HepG2 (cell line): ENCODE measurements around the gene DDX23. TPM values are rescaled to one million over a fixed set of nuclear protein-coding genes. Genes with fewer than 3 reads are reported as not detected.

Experiments
- ARNT ChIP-seq: fragments of 450-650 bp; IDR thresholded peaks from 2 replicates; pipeline ENCODE4 v1.6.1; 2017
- ASH2L ChIP-seq: fragments of 300-600, 200-600 bp; sonication (generic); IDR thresholded peaks from 2 replicates; pipeline ENCODE4 v1.7.0; 2017; ENCODE audit warnings: low read depth, mild to moderate bottlenecking, moderate library complexity, mixed read lengths, low read length; ENCODE audit not compliant: insufficient read length
- HHEX ChIP-seq: IDR thresholded peaks from 2 replicates; pipeline ENCODE4 v1.6.1; 2016; ENCODE audit warnings: control low read depth
- ISL2 ChIP-seq: sonication (generic); formaldehyde crosslinking; IDR thresholded peaks from 2 replicates; pipeline ENCODE4 v1.5.0; 2020; ENCODE audit warnings: missing genetic modification reagents
- ISX ChIP-seq: sonication (generic); formaldehyde crosslinking; conservative IDR thresholded peaks from 2 replicates; pipeline ENCODE4 v1.5.0; 2020; ENCODE audit warnings: missing genetic modification reagents
- KDM1A ChIP-seq: IDR thresholded peaks from 2 replicates; pipeline ENCODE4 v1.6.1; 2016; ENCODE audit warnings: missing compliant biosample characterization
- KDM2A ChIP-seq: sonication (generic); formaldehyde crosslinking; IDR thresholded peaks from 2 replicates; pipeline ENCODE4 v1.4.0; 2020; ENCODE audit warnings: low read depth, missing genetic modification reagents, borderline replicate concordance
- NCOA1 ChIP-seq: sonication (generic); formaldehyde crosslinking; IDR thresholded peaks from 2 replicates; pipeline ENCODE4 v1.9.0; 2021; ENCODE audit warnings: missing genetic modification reagents
- NR2C2 ChIP-seq: sonication (generic); formaldehyde crosslinking; IDR thresholded peaks from 2 replicates; pipeline ENCODE4 v1.4.0; 2020; ENCODE audit warnings: missing genetic modification reagents, mild to moderate bottlenecking, moderate library complexity, borderline replicate concordance
- PBX2 ChIP-seq: IDR thresholded peaks from 2 replicates; pipeline ENCODE4 v1.6.1; 2016; ENCODE audit warnings: control low read depth
- POLR2A ChIP-seq, 2 experiments: IDR thresholded peaks; 2 replicates each; pipeline ENCODE4 v1.6.1; 2011; ENCODE audit warnings: low read depth in 2 of 2, low read length in 2 of 2, mild to moderate bottlenecking in 1 of 2, moderate library complexity in 1 of 2; ENCODE audit not compliant: insufficient read depth in 1 of 2
- POLR2G ChIP-seq: fragments of 200-400 bp; formaldehyde crosslinking; IDR thresholded peaks from 2 replicates; pipeline ENCODE4 v1.6.1; 2018; ENCODE audit warnings: mild to moderate bottlenecking, low read depth, low read length, moderate library complexity
- REL ChIP-seq: sonication (generic); formaldehyde crosslinking; conservative IDR thresholded peaks from 2 replicates; pipeline ENCODE4 v1.8.0; 2022; ENCODE audit warnings: mild to moderate bottlenecking, missing genetic modification reagents, moderate library complexity
- SMYD3 ChIP-seq: sonication (generic); formaldehyde crosslinking; IDR thresholded peaks from 2 replicates; pipeline ENCODE4 v1.8.1; 2023; ENCODE audit warnings: mild to moderate bottlenecking, missing genetic modification reagents
- SOX6 ChIP-seq, 2 experiments: fragments of 450-650 bp in 1 of 2; sonication (generic) in 1 of 2; formaldehyde crosslinking in 1 of 2; IDR thresholded peaks; 2 replicates each; pipeline versions ENCODE4 v1.4.0 to v1.6.1; 2017 to 2020; ENCODE audit warnings: antibody characterized with exemption in 1 of 2, mild to moderate bottlenecking in 1 of 2, missing genetic modification reagents in 1 of 2
- TAF1 ChIP-seq: sonication (generic); formaldehyde crosslinking; IDR thresholded peaks from 2 replicates; pipeline ENCODE4 v1.4.0; 2020; ENCODE audit warnings: missing genetic modification reagents
- THAP9 ChIP-seq: sonication (generic); formaldehyde crosslinking; IDR thresholded peaks from 2 replicates; pipeline ENCODE4; 2020; ENCODE audit warnings: missing genetic modification reagents, mild to moderate bottlenecking, borderline replicate concordance
- ZNF225 ChIP-seq: sonication (generic); formaldehyde crosslinking; IDR thresholded peaks from 2 replicates; pipeline ENCODE4 v1.4.0; 2020; ENCODE audit warnings: mild to moderate bottlenecking, missing genetic modification reagents
- ZNF343 ChIP-seq: sonication (generic); formaldehyde crosslinking; IDR thresholded peaks from 2 replicates; pipeline ENCODE4 v1.4.0; 2020; ENCODE audit warnings: mild to moderate bottlenecking, missing genetic modification reagents
- ZNF562 ChIP-seq: sonication (generic); formaldehyde crosslinking; IDR thresholded peaks from 2 replicates; pipeline ENCODE4 v1.8.0; 2022; ENCODE audit warnings: missing genetic modification reagents, borderline replicate concordance
- polyA plus RNA-seq, 8 experiments: library from polyadenylated mRNA; depleted of rRNA in 3 of 8; stranded (reverse) in 7 of 8; unstranded in 1 of 8; fragments of >200 nt; fragmentation: Illumina TruSeq in 4 of 8; extraction: Trizol in 4 of 8; gene quantifications; 2 replicates each; pipeline versions ENCODE4 v1.2.1 to v1.2.3, GENCODE V29; 2011 to 2016; ENCODE audit warnings: low read depth in 4 of 8, missing spikeins in 1 of 8, mixed read lengths in 1 of 8; ENCODE audit not compliant: insufficient read depth in 1 of 8
- total RNA-seq, 5 experiments: library from RNA; depleted of rRNA; stranded (reverse); fragments of >200 nt; fragmentation: Illumina TruSeq; extraction: Trizol; gene quantifications; 2 replicates each; pipeline ENCODE4 v1.2.3, GENCODE V29; 2016; ENCODE audit warnings: low read depth in 1 of 5
- TF ChIP-seq, protein P1 (sequence below): sonication (generic); formaldehyde crosslinking; IDR thresholded peaks from 2 replicates; pipeline ENCODE4 v1.4.0; 2020; ENCODE audit warnings: mild to moderate bottlenecking, missing genetic modification reagents
- TF ChIP-seq, protein P2 (sequence below): sonication (generic); formaldehyde crosslinking; IDR thresholded peaks from 2 replicates; pipeline ENCODE4 v1.8.0; 2022; ENCODE audit warnings: missing genetic modification reagents, mild to moderate bottlenecking, moderate library complexity, borderline replicate concordance

Gene DDX23
- total and polyA plus RNA-seq, 2 of the 13 experiments (the other 11 are each of a cell fraction or from before 2014, with no cell fraction given), result 35.7 to 90.0 TPM

DNA sequence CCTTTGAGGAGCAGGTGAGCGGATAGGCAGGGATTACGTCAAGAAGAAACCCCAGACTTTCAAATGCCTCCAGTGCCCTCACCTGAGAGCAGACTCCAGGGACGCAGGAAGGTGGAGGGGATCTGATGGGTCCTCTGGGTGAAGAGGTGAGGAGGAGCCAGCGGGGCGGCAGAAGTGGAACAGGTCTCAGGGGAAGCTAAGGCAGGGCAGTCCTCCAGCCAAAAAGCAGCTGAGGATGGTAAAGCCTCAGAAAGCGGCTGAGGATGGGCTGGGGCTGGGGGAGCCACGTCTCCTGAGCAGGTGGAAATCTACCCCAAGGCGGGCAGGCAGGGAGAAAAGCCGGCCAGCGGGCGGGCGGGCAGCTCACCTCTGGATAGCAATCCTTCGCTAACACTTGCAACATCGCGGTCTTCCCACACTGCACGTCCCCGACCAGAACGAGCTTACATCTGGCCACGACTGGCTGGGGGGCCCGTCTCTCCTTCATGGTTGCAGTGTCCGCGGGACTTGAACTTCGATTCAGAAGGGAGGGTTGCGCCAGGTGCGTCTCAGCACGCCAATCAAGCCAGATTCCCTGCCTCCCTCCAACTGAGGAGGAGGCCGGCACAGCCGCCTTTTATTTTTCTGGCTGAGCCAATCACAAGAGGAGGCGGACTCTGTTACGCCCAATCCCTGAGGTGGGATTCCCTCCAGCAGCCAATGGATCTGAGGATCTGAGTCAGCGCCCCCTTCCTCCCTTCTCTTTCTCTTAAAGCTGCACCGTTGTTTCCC lies 13.5 kb upstream of the DDX23 start, which contains the start of gene RND1 (continued):
- TF ChIP-seq, protein P1, sequence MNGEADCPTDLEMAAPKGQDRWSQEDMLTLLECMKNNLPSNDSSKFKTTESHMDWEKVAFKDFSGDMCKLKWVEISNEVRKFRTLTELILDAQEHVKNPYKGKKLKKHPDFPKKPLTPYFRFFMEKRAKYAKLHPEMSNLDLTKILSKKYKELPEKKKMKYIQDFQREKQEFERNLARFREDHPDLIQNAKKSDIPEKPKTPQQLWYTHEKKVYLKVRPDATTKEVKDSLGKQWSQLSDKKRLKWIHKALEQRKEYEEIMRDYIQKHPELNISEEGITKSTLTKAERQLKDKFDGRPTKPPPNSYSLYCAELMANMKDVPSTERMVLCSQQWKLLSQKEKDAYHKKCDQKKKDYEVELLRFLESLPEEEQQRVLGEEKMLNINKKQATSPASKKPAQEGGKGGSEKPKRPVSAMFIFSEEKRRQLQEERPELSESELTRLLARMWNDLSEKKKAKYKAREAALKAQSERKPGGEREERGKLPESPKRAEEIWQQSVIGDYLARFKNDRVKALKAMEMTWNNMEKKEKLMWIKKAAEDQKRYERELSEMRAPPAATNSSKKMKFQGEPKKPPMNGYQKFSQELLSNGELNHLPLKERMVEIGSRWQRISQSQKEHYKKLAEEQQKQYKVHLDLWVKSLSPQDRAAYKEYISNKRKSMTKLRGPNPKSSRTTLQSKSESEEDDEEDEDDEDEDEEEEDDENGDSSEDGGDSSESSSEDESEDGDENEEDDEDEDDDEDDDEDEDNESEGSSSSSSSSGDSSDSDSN (CRISPR knock-in tag), result peak; percentile 53; the same call in 1 of the 2 replicates
- TF ChIP-seq ZNF343 (CRISPR knock-in tag), result 0 out of 2 replicates have a peak, but pooled peaks have one; percentile 69
- peak; percentile 58; the same call in 1 of the 2 replicates for TF ChIP-seq SMYD3
- TF ChIP-seq REL, result no peak
- TF ChIP-seq ISL2 (CRISPR knock-in tag), result peak; percentile 48; the same call in 1 of the 2 replicates
- TF ChIP-seq POLR2G, result peak; percentile 99
- TF ChIP-seq ZNF225 (CRISPR knock-in tag), result 0 out of 2 replicates have a peak, but pooled peaks have one; percentile 61
- peak; percentile 93 for TF ChIP-seq TAF1 (CRISPR knock-in tag)
- no peak for TF ChIP-seq ARNT
- no peak for TF ChIP-seq NCOA1 (CRISPR knock-in tag)
- TF ChIP-seq THAP9, result peak; percentile 36; the same call in 1 of the 2 replicates
- peak; percentile 30; the same call in 1 of the 2 replicates for TF ChIP-seq NR2C2 (CRISPR knock-in tag)
- peak; percentile 99 for TF ChIP-seq POLR2A (IDR thresholded peaks at IDR 0.05; ENCODE audit: insufficient read depth in 1 of 2, low read depth in 2 of 2, low read length in 2 of 2)
- peak; percentile 39 for TF ChIP-seq ASH2L
- TF ChIP-seq KDM2A (CRISPR knock-in tag), result no peak; the same call in 1 of the 2 replicates
- TF ChIP-seq, protein P2, sequence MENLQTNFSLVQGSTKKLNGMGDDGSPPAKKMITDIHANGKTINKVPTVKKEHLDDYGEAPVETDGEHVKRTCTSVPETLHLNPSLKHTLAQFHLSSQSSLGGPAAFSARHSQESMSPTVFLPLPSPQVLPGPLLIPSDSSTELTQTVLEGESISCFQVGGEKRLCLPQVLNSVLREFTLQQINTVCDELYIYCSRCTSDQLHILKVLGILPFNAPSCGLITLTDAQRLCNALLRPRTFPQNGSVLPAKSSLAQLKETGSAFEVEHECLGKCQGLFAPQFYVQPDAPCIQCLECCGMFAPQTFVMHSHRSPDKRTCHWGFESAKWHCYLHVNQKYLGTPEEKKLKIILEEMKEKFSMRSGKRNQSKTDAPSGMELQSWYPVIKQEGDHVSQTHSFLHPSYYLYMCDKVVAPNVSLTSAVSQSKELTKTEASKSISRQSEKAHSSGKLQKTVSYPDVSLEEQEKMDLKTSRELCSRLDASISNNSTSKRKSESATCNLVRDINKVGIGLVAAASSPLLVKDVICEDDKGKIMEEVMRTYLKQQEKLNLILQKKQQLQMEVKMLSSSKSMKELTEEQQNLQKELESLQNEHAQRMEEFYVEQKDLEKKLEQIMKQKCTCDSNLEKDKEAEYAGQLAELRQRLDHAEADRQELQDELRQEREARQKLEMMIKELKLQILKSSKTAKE (CRISPR knock-in tag), result no peak
- TF ChIP-seq PBX2 (CRISPR knock-in tag), result peak; percentile 72
- no peak for TF ChIP-seq KDM1A (CRISPR knock-in tag)
- TF ChIP-seq ISX (CRISPR knock-in tag), result no peak
- TF ChIP-seq SOX6 (IDR thresholded peaks at IDR 0.05), result no peak
- TF ChIP-seq SOX6 (CRISPR knock-in tag; IDR thresholded peaks at IDR 0.05), result peak; percentile 63
- no peak for TF ChIP-seq HHEX (CRISPR knock-in tag)
- no peak for TF ChIP-seq ZNF562 (CRISPR knock-in tag)
